ENCODE measurements around the gene ASXL1. TPM values are rescaled to one million over a fixed set of nuclear protein-coding genes. Genes with fewer than 3 reads are reported as not detected.

Gene ASXL1
- total RNA-seq, 1 donor from 2014 or later: 79.1 TPM

GRCh38 chr20:32325706-32326503, 32.2 kb upstream of the ASXL1 start:
- ATAC-seq (peak; percentile 42), DNase-seq (no peak)
- H3K9me3 ChIP-seq: no peaks in the 10 kb centered on the region
- H3K4me1 ChIP-seq: peaks cover 17% of the 10 kb centered on the region
- no peaks in the 10 kb centered on the region for H3K27me3 ChIP-seq
- H3K27ac ChIP-seq: peak overlapping the region; percentile 33
- intact Hi-C loops (cut with DNase I): no loop called here
- TF ChIP-seq CTCF (IDR thresholded peaks at IDR 0.05): no peak
- no peak overlapping the region for H3K4me3 ChIP-seq
- H3K36me3 ChIP-seq: peaks cover 24% of the 10 kb centered on the region

- intact Hi-C loops (cut with DNase I): no loop called here
- no peak for ATAC-seq
These were observed 31.7 kb upstream of the ASXL1 start for GRCh38 chr20:32326504-32326845.

GRCh38 chr20:32327087-32327681, 30.9 kb upstream of the ASXL1 start:
- intact Hi-C loops (cut with DNase I): no loop called here

More at GRCh38 chr20:32326504-32326845, 31.7 kb upstream of the ASXL1 start:
- TF ChIP-seq CTCF (IDR thresholded peaks at IDR 0.05): no peak
- Histone ChIP-seq H3K36me3 (peaks cover 29% of the 10 kb centered on the region), H3K27me3 (no peaks in the 10 kb centered on the region), H3K9me3 (no peaks in the 10 kb centered on the region), H3K4me3 (no peak overlapping the region), H3K4me1 (peaks cover 17% of the 10 kb centered on the region), H3K27ac (no peak overlapping the region)
- DNase-seq: no peak

GRCh38 chr20:32329817-32330554, 28.1 kb upstream of the ASXL1 start:
- H3K4me1 ChIP-seq: peaks cover 40% of the 10 kb centered on the region
- ATAC-seq (no peak), DNase-seq (no peak)
- intact Hi-C loops (cut with DNase I): no loop called here
- no peaks in the 10 kb centered on the region for H3K9me3 ChIP-seq
- no peak for TF ChIP-seq CTCF (IDR thresholded peaks at IDR 0.05)
- no peak overlapping the region for H3K27ac ChIP-seq
- H3K36me3 ChIP-seq: peaks cover 38% of the 10 kb centered on the region
- H3K27me3 ChIP-seq: no peaks in the 10 kb centered on the region
- H3K4me3 ChIP-seq: no peak overlapping the region

More at GRCh38 chr20:32327087-32327681, 30.9 kb upstream of the ASXL1 start:
- H3K36me3 ChIP-seq: peaks cover 36% of the 10 kb centered on the region
- no peak overlapping the region for H3K27ac ChIP-seq
- peaks cover 17% of the 10 kb centered on the region for H3K4me1 ChIP-seq
- DNase-seq (no peak), ATAC-seq (no peak)
- no peak overlapping the region for H3K4me3 ChIP-seq
- H3K9me3 ChIP-seq: no peaks in the 10 kb centered on the region
- no peak for TF ChIP-seq CTCF (IDR thresholded peaks at IDR 0.05)
- no peaks in the 10 kb centered on the region for H3K27me3 ChIP-seq

- Histone ChIP-seq H3K4me3 (no peak overlapping the region), H3K4me1 (peaks cover 40% of the 10 kb centered on the region), H3K9me3 (no peaks in the 10 kb centered on the region), H3K27ac (peak overlapping the region; percentile 18), H3K27me3 (no peaks in the 10 kb centered on the region), H3K36me3 (peaks cover 38% of the 10 kb centered on the region)
- no peak for ATAC-seq
- no peak for DNase-seq
- TF ChIP-seq CTCF (IDR thresholded peaks at IDR 0.05): no peak
- intact Hi-C loops (cut with DNase I): no loop called here
These were observed 27.6 kb upstream of the ASXL1 start for GRCh38 chr20:32330555-32330897.

Data from upper lobe of right lung (tissue), 1 donor.